SK-N-SH treated with all-trans-retinoic acid at 6 μM for 48 hours (cell line): ENCODE measurements around the gene ZGRF1.

Experiments
- ARNTL ChIP-seq: fragments of 450-650 bp; formaldehyde crosslinking; IDR thresholded peaks from 2 replicates; pipeline ENCODE4 v1.5.0; 2020; ENCODE audit warnings: low read depth, mild to moderate bottlenecking, moderate library complexity, borderline replicate concordance
- BACH2 ChIP-seq: fragments of 250-450 bp; sonication (Bioruptor Pico); IDR thresholded peaks from 2 replicates; pipeline ENCODE4 v1.9.0; 2021; ENCODE audit warnings: mild to moderate bottlenecking, borderline replicate concordance
- GLIS3 ChIP-seq: fragments of 250-450 bp; sonication (Bioruptor Pico); IDR thresholded peaks from 2 replicates; pipeline ENCODE4 v1.5.0; 2020; ENCODE audit warnings: mild to moderate bottlenecking, moderate library complexity
- ISL1 ChIP-seq: fragments of 250-450 bp; sonication (Bioruptor Pico); IDR thresholded peaks from 2 replicates; pipeline ENCODE4 v2.1.2; 2022; ENCODE audit warnings: mild to moderate bottlenecking, moderate library complexity
- RARB ChIP-seq: fragments of 250-450 bp; sonication (Bioruptor Pico); IDR thresholded peaks from 2 replicates; pipeline ENCODE4 v1.8.0; 2021; ENCODE audit warnings: mild to moderate bottlenecking, moderate library complexity
- TCF4 ChIP-seq: fragments of 250-450 bp; sonication (Bioruptor Pico); IDR thresholded peaks from 2 replicates; pipeline ENCODE4 v1.8.0; 2021; ENCODE audit warnings: mild to moderate bottlenecking, moderate library complexity, borderline replicate concordance
- ZC3H10 ChIP-seq: fragments of 250-450 bp; sonication (Bioruptor Pico); IDR thresholded peaks from 2 replicates; pipeline ENCODE4 v1.5.1; 2021; ENCODE audit warnings: mild to moderate bottlenecking, moderate library complexity
- ZFP30 ChIP-seq: fragments of 450-650 bp; formaldehyde crosslinking; IDR thresholded peaks from 2 replicates; pipeline ENCODE4 v1.5.0; 2022; ENCODE audit warnings: mild to moderate bottlenecking, moderate library complexity
- ZNF565 ChIP-seq: fragments of 450-650 bp; formaldehyde crosslinking; conservative IDR thresholded peaks from 2 replicates; pipeline ENCODE4 v1.5.0; 2020; ENCODE audit warnings: low read depth, mild to moderate bottlenecking, moderate library complexity
- ZNF70 ChIP-seq: fragments of 450-650 bp; formaldehyde crosslinking; IDR thresholded peaks from 2 replicates; pipeline ENCODE4 v1.5.0; 2020; ENCODE audit warnings: mild to moderate bottlenecking, moderate library complexity
- ZNF8 ChIP-seq: fragments of 450-650 bp; formaldehyde crosslinking; IDR thresholded peaks from 2 replicates; pipeline ENCODE4 v1.5.0; 2020; ENCODE audit warnings: mild to moderate bottlenecking, moderate library complexity
- TF ChIP-seq, protein P1 (sequence below): fragments of 250-450 bp; sonication (Bioruptor Pico); IDR thresholded peaks from 2 replicates; pipeline ENCODE4 v1.8.0; 2020; ENCODE audit warnings: mild to moderate bottlenecking, moderate library complexity, borderline replicate concordance
- TF ChIP-seq, protein P2 (sequence below): fragments of 250-450 bp; sonication (Bioruptor Pico); IDR thresholded peaks from 2 replicates; pipeline ENCODE4 v1.5.1; 2021; ENCODE audit warnings: mild to moderate bottlenecking, moderate library complexity

DNA sequence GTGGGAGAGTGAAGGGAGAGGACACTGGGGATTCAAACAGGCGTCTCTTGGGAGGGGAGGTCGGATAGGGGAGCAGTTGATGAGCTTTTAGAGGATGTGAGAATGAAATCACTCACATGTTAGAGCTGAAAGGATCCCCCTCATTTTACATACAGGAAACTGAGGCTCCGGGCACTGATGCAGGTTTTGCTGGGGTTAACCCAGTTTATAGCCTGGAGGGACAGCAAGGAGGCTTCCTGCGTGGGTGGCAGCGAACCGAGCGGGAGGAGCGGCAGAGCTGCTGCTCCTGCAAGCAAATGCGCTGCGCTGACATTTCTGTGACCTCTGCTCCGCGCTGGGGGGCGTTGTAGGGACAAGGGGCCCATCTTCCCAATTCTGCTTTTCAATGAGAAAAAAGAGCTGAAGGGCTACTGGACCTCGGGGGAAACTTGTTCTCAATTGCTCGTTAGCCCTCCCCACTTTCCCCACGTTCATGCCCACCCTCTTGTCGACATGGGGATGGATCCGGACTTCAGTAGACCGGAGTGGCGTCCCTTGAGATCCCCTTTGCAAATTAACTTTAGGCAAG lies 119.6 kb downstream of the ZGRF1 start:
- TF ChIP-seq BACH2 (CRISPR knock-in tag) (no peak), RARB (CRISPR knock-in tag) (no peak), ARNTL (CRISPR knock-in tag) (no peak), ZNF8 (no peak), ZNF70 (no peak), ZFP30 (CRISPR knock-in tag) (no peak), ZC3H10 (CRISPR knock-in tag) (no peak), TCF4 (no peak), ISL1 (CRISPR knock-in tag) (no peak), GLIS3 (no peak), ZNF565 (CRISPR knock-in tag) (no peak)
- TF ChIP-seq, protein P1, sequence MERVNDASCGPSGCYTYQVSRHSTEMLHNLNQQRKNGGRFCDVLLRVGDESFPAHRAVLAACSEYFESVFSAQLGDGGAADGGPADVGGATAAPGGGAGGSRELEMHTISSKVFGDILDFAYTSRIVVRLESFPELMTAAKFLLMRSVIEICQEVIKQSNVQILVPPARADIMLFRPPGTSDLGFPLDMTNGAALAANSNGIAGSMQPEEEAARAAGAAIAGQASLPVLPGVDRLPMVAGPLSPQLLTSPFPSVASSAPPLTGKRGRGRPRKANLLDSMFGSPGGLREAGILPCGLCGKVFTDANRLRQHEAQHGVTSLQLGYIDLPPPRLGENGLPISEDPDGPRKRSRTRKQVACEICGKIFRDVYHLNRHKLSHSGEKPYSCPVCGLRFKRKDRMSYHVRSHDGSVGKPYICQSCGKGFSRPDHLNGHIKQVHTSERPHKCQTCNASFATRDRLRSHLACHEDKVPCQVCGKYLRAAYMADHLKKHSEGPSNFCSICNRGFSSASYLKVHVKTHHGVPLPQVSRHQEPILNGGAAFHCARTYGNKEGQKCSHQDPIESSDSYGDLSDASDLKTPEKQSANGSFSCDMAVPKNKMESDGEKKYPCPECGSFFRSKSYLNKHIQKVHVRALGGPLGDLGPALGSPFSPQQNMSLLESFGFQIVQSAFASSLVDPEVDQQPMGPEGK (CRISPR knock-in tag) = no peak
- TF ChIP-seq, protein P2, sequence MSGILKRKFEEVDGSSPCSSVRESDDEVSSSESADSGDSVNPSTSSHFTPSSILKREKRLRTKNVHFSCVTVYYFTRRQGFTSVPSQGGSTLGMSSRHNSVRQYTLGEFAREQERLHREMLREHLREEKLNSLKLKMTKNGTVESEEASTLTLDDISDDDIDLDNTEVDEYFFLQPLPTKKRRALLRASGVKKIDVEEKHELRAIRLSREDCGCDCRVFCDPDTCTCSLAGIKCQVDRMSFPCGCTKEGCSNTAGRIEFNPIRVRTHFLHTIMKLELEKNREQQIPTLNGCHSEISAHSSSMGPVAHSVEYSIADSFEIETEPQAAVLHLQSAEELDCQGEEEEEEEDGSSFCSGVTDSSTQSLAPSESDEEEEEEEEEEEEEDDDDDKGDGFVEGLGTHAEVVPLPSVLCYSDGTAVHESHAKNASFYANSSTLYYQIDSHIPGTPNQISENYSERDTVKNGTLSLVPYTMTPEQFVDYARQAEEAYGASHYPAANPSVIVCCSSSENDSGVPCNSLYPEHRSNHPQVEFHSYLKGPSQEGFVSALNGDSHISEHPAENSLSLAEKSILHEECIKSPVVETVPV = no peak
